Astrocyte of the spinal cord (primary cell): ENCODE data around the gene PIGU.

ENCODE experiments used
- DNase-seq: peaks from one replicate; pipeline ENCODE4 v3.0.0; 2011; ENCODE audit warnings: low read depth, low spot score
- H3K4me3 ChIP-seq: 2 replicates; pipeline ENCODE4 v1.5.1; 2011; ENCODE audit warnings: low read depth, mild to moderate bottlenecking, low read length, moderate library complexity
- CTCF ChIP-seq: IDR thresholded peaks from 2 replicates; pipeline ENCODE4 v1.5.1; 2012; ENCODE audit warnings: low read depth, mild to moderate bottlenecking, low read length, inconsistent platforms
- in situ Hi-C: cut with HindIII; loops from 2 replicates; pipeline ENCODE4 v1.10.0; 2017; ENCODE audit warnings: low sequenced_read_pairs

PIGU gene

GRCh38 chr20:34541264-34541901 is 135.5 kb downstream of the PIGU start:
- H3K4me3 ChIP-seq: no peak overlapping the region
- in situ Hi-C loops: no loop called here
- no peak for DNase-seq
- no peak for TF ChIP-seq CTCF

- no peak for DNase-seq
- TF ChIP-seq CTCF: no peak
- H3K4me3 ChIP-seq: no peak overlapping the region
- in situ Hi-C loops: no loop called here
Observed at GRCh38 chr20:34540596-34541263, 136.2 kb downstream of the PIGU start.

GRCh38 chr20:34539756-34540155 is 137.1 kb downstream of the PIGU start:
- in situ Hi-C loops: no loop called here
- TF ChIP-seq CTCF: no peak
- no peak for DNase-seq
- H3K4me3 ChIP-seq: no peak overlapping the region

GRCh38 chr20:34538671-34539123 is 138.2 kb downstream of the PIGU start:
- DNase-seq: peak; percentile 31
- in situ Hi-C loops: no loop called here
- peak; percentile 88 for TF ChIP-seq CTCF
- H3K4me3 ChIP-seq: no peak overlapping the region

GRCh38 chr20:34537651-34538050 is 139.2 kb downstream of the PIGU start:
- no peak overlapping the region for H3K4me3 ChIP-seq
- no peak for TF ChIP-seq CTCF
- in situ Hi-C loops: no loop called here
- no peak for DNase-seq

- no peak overlapping the region for H3K4me3 ChIP-seq
- no peak for DNase-seq
- TF ChIP-seq CTCF: peak; percentile 41
- in situ Hi-C loops: no loop called here
Observed at GRCh38 chr20:34536798-34537394, 140.0 kb downstream of the PIGU start.
